Amniotic epithelial cell (primary cell): ENCODE results near the gene MAD1L1.

Experiments
- DNase-seq: peaks from one replicate; pipeline ENCODE4 v3.0.0-alpha.2; 2010; ENCODE audit warnings: low read depth

MAD1L1 gene

GRCh38 chr7:2242541-2243429 is 10.0 kb upstream of the MAD1L1 start:
- DNase-seq, result peak; percentile 29

- DNase-seq, result peak; percentile 58
Observed at GRCh38 chr7:2241580-2242540, 9.1 kb upstream of the MAD1L1 start, which contains the start of the genes MRM2 and NUDT1. Gene MRM2 (minus strand): TSS chr7:2242205. CDS start chr7:2242169, 36 bp downstream. Gene NUDT1 (plus strand): TSS chr7:2242226. CDS start chr7:2244575, 2,349 bp downstream.

- no peak for DNase-seq
Observed at GRCh38 chr7:2239242-2239641, 6.5 kb upstream of the MAD1L1 start.

GRCh38 chr7:2237109-2237602 is 4.4 kb upstream of the MAD1L1 start:
- no peak for DNase-seq

- no peak for DNase-seq
Observed at GRCh38 chr7:2233926-2234325, 1.2 kb upstream of the MAD1L1 start.

GRCh38 chr7:2231992-2232765 is 566 bp downstream of the MAD1L1 start:
- DNase-seq, result no peak

- no peak for DNase-seq
Observed at GRCh38 chr7:2230882-2231281, 1.9 kb downstream of the MAD1L1 start.

- no peak for DNase-seq
Observed at GRCh38 chr7:2230226-2230625, 2.5 kb downstream of the MAD1L1 start.

GRCh38 chr7:2229467-2229866 is 3.3 kb downstream of the MAD1L1 start:
- DNase-seq, result no peak

- DNase-seq, result no peak
Observed at GRCh38 chr7:2228921-2229320, 3.8 kb downstream of the MAD1L1 start.

- DNase-seq, result no peak
Observed at GRCh38 chr7:2227699-2228098, 5.0 kb downstream of the MAD1L1 start.

- DNase-seq, result no peak
Observed at GRCh38 chr7:2225830-2226229, 6.9 kb downstream of the MAD1L1 start.

GRCh38 chr7:2225336-2225735 is 7.4 kb downstream of the MAD1L1 start:
- DNase-seq, result no peak

GRCh38 chr7:2224934-2225333 is 7.8 kb downstream of the MAD1L1 start:
- no peak for DNase-seq

GRCh38 chr7:2224491-2224928 is 8.2 kb downstream of the MAD1L1 start:
- DNase-seq, result no peak

- no peak for DNase-seq
Observed at GRCh38 chr7:2223321-2223720, 9.4 kb downstream of the MAD1L1 start.

- DNase-seq, result no peak
Observed at GRCh38 chr7:2222516-2222915, 10.2 kb downstream of the MAD1L1 start.

GRCh38 chr7:2220954-2221353 is 11.8 kb downstream of the MAD1L1 start:
- DNase-seq, result no peak

GRCh38 chr7:2220506-2220905 is 12.2 kb downstream of the MAD1L1 start:
- DNase-seq, result no peak

- DNase-seq, result no peak
Observed at GRCh38 chr7:2220030-2220429, 12.7 kb downstream of the MAD1L1 start.

GRCh38 chr7:2219606-2220005 is 13.1 kb downstream of the MAD1L1 start:
- DNase-seq, result no peak

GRCh38 chr7:2219136-2219535 is 13.6 kb downstream of the MAD1L1 start:
- DNase-seq, result no peak
